ELR (cell line): ENCODE results near the gene SMIM13.

Experiments used
- DNase-seq: peaks from one replicate; pipeline ENCODE4 v3.0.0-alpha.2; 2015; ENCODE audit warnings: low read depth

Gene SMIM13

GRCh38 chr6:11121851-11122250 lies 28.2 kb downstream of the SMIM13 start:
- DNase-seq, result no peak

- no peak for DNase-seq
Measured at GRCh38 chr6:11122380-11122779, 28.7 kb downstream of the SMIM13 start.

- no peak for DNase-seq
Measured at GRCh38 chr6:11123978-11124377, 30.3 kb downstream of the SMIM13 start.

- no peak for DNase-seq
Measured at GRCh38 chr6:11126876-11127275, 33.2 kb downstream of the SMIM13 start.

GRCh38 chr6:11128608-11129007 lies 35.0 kb downstream of the SMIM13 start:
- no peak for DNase-seq

GRCh38 chr6:11129908-11130565 lies 36.4 kb downstream of the SMIM13 start:
- no peak for DNase-seq

- no peak for DNase-seq
Measured at GRCh38 chr6:11130605-11131004, 37.0 kb downstream of the SMIM13 start.

- no peak for DNase-seq
Measured at GRCh38 chr6:11132194-11132888, 38.7 kb downstream of the SMIM13 start.

- DNase-seq, result no peak
Measured at GRCh38 chr6:11133281-11133680, 39.6 kb downstream of the SMIM13 start.

- DNase-seq, result peak; percentile 22
Measured at GRCh38 chr6:11136809-11137208, 43.2 kb downstream of the SMIM13 start.

- peak; percentile 49 for DNase-seq
Measured at GRCh38 chr6:11139051-11139960, 45.7 kb downstream of the SMIM13 start.

- DNase-seq, result peak; percentile 66
Measured at GRCh38 chr6:11140056-11140455, 46.4 kb downstream of the SMIM13 start.

- no peak for DNase-seq
Measured at GRCh38 chr6:11141295-11141694, 47.7 kb downstream of the SMIM13 start.

- DNase-seq, result peak; percentile 49
Measured at GRCh38 chr6:11142296-11143027, 48.8 kb downstream of the SMIM13 start.

GRCh38 chr6:11143394-11144371 lies 50.0 kb downstream of the SMIM13 start:
- DNase-seq, result peak; percentile 96

- peak; percentile 80 for DNase-seq
Measured at GRCh38 chr6:11144393-11144851, 50.8 kb downstream of the SMIM13 start.

GRCh38 chr6:11146117-11146826 lies 52.6 kb downstream of the SMIM13 start:
- no peak for DNase-seq

GRCh38 chr6:11149551-11149950 lies 55.9 kb downstream of the SMIM13 start:
- no peak for DNase-seq

GRCh38 chr6:11151488-11151887 lies 57.9 kb downstream of the SMIM13 start:
- DNase-seq, result no peak

- no peak for DNase-seq
Measured at GRCh38 chr6:11152581-11152980, 58.9 kb downstream of the SMIM13 start.
